K562 (cell line): ENCODE measurements around the gene RTBDN. TPM values are rescaled to one million over a fixed set of nuclear protein-coding genes. Genes with fewer than 3 reads are reported as not detected.
A peak's percentile ranks its signal among the peaks of the same experiment; 100 is the strongest.

Experiments used
- DMBX1 ChIP-seq: fragments of 250-450 bp; sonication (Bioruptor Pico); IDR thresholded peaks from 2 replicates; pipeline ENCODE4 v1.8.0; 2022; ENCODE audit warnings: inconsistent platforms, mild to moderate bottlenecking, moderate library complexity, borderline replicate concordance
- SETDB1 ChIP-seq: IDR thresholded peaks from one replicate; pipeline ENCODE4 v1.6.1; 2012; ENCODE audit warnings: low read length, control low read depth, inconsistent platforms
- XRCC5 ChIP-seq: fragments of 200-400 bp; formaldehyde crosslinking; IDR thresholded peaks from 2 replicates; pipeline ENCODE4 v1.6.1; 2017; ENCODE audit warnings: low read depth, mild to moderate bottlenecking, low read length
- ZBTB7A ChIP-seq: IDR thresholded peaks from 2 replicates; pipeline ENCODE4 v1.6.1; 2011; ENCODE audit warnings: low read depth, mild to moderate bottlenecking, low read length, moderate library complexity, borderline replicate concordance; ENCODE audit not compliant: control insufficient read depth
- polyA plus RNA-seq, 8 experiments: library from polyadenylated mRNA; depleted of rRNA in 4 of 8; stranded (reverse) in 5 of 8; unstranded in 3 of 8; fragments of >200 nt; fragmentation: Nextera tagmentation in 2 of 8; fragmentation: Illumina TruSeq in 1 of 8; extraction: Ambion mirVana in 2 of 8; extraction: Trizol in 1 of 8; gene quantifications; 2 replicates each; pipeline versions ENCODE4 v1.2.1 to v1.2.3, GENCODE V29; 2011 to 2014; ENCODE audit warnings: inconsistent platforms in 1 of 8, missing spikeins in 1 of 8
- total RNA-seq, 7 experiments: library from RNA; depleted of rRNA in 6 of 7; stranded (reverse); fragments of >200 nt in 6 of 7; fragmentation: Illumina TruSeq in 2 of 7; extraction: Trizol in 2 of 7; gene quantifications; 2 replicates each; pipeline versions ENCODE4 v1.2.1 to v1.2.3, GENCODE V29; 2011 to 2021; ENCODE audit warnings: low replicate concordance in 1 of 7
- TF ChIP-seq, protein P1 (sequence below), 2 experiments: fragments of 450-650 bp; conservative IDR thresholded peaks; 2 replicates each; pipeline ENCODE4 v1.6.1; 2017; ENCODE audit warnings: mild to moderate bottlenecking in 2 of 2, moderate library complexity in 2 of 2
- TF ChIP-seq, protein P2 (sequence below): conservative IDR thresholded peaks from 2 replicates; pipeline ENCODE4 v1.6.1; 2011; ENCODE audit warnings: low read depth, mild to moderate bottlenecking, low read length; ENCODE audit not compliant: control insufficient read depth
- TF ChIP-seq, protein P3 (sequence below): fragments of 450-650 bp; IDR thresholded peaks from 2 replicates; pipeline ENCODE4 v1.6.1; 2016
- TF ChIP-seq, protein P4 (sequence below), 2 experiments: fragments of 450-650 bp in 1 of 2; sonication (generic) in 1 of 2; formaldehyde crosslinking in 1 of 2; IDR thresholded peaks; 2 replicates each; pipeline versions ENCODE4 v1.7.1 to v1.9.0; 2016 to 2022; ENCODE audit warnings: inconsistent platforms in 1 of 2, mild to moderate bottlenecking in 1 of 2, missing genetic modification reagents in 1 of 2
- TF ChIP-seq, protein P5 (sequence below): fragments of 250-450 bp; sonication (Bioruptor Pico); IDR thresholded peaks from 2 replicates; pipeline ENCODE4 v1.4.0; 2020

RTBDN gene
- total and polyA plus RNA-seq, 9 of the 15 experiments (the other 6 are each of a cell fraction or from before 2014, with no cell fraction given) = 0.20 to 2.3 (median 0.72) TPM; not detected in 1

DNA sequence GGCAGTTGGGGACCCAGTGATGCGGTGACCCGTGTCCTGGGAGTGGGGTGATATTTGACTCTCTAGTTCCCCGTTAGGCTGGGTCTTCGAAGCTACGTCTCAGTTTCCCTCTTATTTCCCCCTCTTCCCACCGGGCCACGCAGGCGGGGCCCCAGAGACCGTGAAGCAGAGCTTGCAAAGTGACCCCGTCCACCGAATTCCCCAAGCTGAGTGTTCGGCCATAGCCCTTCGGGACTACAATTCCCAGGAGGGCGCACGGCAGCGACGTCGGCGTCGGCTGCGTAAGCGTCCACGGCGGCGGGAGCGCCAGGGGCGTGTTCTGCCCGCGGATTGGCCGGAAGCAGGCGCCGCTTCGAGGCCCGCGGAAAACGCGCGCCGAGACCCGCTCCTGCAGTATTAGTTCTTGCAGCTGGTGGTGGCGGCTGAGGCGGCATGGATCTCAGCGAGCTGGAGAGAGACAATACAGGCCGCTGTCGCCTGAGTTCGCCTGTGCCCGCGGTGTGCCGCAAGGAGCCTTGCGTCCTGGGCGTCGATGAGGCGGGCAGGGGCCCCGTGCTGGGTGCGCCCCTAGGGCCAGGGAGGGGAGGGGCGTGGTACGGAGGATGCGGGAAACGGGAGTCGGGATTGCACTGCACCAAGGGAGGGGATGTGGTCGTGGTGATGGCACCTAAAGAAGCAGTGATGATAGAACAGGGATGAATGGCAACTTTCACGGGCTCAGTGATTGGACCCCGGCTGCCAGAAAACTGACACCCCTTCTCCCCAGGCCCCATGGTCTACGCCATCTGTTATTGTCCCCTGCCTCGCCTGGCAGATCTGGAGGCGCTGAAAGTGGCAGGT lies 27.9 kb downstream of the RTBDN start, which contains the start of gene RNASEH2A (continued):
- TF ChIP-seq, protein P1, sequence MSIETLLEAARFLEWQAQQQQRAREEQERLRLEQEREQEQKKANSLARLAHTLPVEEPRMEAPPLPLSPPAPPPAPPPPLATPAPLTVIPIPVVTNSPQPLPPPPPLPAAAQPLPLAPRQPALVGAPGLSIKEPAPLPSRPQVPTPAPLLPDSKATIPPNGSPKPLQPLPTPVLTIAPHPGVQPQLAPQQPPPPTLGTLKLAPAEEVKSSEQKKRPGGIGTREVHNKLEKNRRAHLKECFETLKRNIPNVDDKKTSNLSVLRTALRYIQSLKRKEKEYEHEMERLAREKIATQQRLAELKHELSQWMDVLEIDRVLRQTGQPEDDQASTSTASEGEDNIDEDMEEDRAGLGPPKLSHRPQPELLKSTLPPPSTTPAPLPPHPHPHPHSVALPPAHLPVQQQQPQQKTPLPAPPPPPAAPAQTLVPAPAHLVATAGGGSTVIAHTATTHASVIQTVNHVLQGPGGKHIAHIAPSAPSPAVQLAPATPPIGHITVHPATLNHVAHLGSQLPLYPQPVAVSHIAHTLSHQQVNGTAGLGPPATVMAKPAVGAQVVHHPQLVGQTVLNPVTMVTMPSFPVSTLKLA (conservative IDR thresholded peaks at IDR 0.05) = peak; percentile 75 to 90
- no peak for TF ChIP-seq SETDB1
- TF ChIP-seq XRCC5 = peak; percentile 40
- TF ChIP-seq, protein P2, sequence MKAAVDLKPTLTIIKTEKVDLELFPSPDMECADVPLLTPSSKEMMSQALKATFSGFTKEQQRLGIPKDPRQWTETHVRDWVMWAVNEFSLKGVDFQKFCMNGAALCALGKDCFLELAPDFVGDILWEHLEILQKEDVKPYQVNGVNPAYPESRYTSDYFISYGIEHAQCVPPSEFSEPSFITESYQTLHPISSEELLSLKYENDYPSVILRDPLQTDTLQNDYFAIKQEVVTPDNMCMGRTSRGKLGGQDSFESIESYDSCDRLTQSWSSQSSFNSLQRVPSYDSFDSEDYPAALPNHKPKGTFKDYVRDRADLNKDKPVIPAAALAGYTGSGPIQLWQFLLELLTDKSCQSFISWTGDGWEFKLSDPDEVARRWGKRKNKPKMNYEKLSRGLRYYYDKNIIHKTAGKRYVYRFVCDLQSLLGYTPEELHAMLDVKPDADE = peak; percentile 87
- TF ChIP-seq DMBX1 = 0 out of 2 replicates have a peak, but pooled peaks have one; percentile 16
- TF ChIP-seq, protein P3, sequence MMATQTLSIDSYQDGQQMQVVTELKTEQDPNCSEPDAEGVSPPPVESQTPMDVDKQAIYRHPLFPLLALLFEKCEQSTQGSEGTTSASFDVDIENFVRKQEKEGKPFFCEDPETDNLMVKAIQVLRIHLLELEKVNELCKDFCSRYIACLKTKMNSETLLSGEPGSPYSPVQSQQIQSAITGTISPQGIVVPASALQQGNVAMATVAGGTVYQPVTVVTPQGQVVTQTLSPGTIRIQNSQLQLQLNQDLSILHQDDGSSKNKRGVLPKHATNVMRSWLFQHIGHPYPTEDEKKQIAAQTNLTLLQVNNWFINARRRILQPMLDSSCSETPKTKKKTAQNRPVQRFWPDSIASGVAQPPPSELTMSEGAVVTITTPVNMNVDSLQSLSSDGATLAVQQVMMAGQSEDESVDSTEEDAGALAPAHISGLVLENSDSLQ = peak; percentile 71
- TF ChIP-seq, protein P4, sequence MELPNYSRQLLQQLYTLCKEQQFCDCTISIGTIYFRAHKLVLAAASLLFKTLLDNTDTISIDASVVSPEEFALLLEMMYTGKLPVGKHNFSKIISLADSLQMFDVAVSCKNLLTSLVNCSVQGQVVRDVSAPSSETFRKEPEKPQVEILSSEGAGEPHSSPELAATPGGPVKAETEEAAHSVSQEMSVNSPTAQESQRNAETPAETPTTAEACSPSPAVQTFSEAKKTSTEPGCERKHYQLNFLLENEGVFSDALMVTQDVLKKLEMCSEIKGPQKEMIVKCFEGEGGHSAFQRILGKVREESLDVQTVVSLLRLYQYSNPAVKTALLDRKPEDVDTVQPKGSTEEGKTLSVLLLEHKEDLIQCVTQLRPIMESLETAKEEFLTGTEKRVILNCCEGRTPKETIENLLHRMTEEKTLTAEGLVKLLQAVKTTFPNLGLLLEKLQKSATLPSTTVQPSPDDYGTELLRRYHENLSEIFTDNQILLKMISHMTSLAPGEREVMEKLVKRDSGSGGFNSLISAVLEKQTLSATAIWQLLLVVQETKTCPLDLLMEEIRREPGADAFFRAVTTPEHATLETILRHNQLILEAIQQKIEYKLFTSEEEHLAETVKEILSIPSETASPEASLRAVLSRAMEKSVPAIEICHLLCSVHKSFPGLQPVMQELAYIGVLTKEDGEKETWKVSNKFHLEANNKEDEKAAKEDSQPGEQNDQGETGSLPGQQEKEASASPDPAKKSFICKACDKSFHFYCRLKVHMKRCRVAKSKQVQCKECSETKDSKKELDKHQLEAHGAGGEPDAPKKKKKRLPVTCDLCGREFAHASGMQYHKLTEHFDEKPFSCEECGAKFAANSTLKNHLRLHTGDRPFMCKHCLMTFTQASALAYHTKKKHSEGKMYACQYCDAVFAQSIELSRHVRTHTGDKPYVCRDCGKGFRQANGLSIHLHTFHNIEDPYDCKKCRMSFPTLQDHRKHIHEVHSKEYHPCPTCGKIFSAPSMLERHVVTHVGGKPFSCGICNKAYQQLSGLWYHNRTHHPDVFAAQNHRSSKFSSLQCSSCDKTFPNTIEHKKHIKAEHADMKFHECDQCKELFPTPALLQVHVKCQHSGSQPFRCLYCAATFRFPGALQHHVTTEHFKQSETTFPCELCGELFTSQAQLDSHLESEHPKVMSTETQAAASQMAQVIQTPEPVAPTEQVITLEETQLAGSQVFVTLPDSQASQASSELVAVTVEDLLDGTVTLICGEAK (IDR thresholded peaks at IDR 0.05) = peak; percentile 50; the same call in 1 of the 2 replicates
- TF ChIP-seq, protein P4 (CRISPR knock-in tag; IDR thresholded peaks at IDR 0.05) = no peak
- TF ChIP-seq, protein P5, sequence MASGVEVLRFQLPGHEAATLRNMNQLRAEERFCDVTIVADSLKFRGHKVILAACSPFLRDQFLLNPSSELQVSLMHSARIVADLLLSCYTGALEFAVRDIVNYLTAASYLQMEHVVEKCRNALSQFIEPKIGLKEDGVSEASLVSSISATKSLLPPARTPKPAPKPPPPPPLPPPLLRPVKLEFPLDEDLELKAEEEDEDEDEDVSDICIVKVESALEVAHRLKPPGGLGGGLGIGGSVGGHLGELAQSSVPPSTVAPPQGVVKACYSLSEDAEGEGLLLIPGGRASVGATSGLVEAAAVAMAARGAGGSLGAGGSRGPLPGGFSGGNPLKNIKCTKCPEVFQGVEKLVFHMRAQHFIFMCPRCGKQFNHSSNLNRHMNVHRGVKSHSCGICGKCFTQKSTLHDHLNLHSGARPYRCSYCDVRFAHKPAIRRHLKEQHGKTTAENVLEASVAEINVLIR (CRISPR knock-in tag) = peak; percentile 83
- peak; percentile 66; the same call in 1 of the 2 replicates for TF ChIP-seq ZBTB7A
